H1 (cell line): ENCODE data around the gene HACD2. TPM values are rescaled to one million over a fixed set of nuclear protein-coding genes. Genes with fewer than 3 reads are reported as not detected.

ENCODE experiments used
- CTCF ChIA-PET: fragments of 300-600 bp; sonication (Branson Sonifier 250); formaldehyde crosslinking; loops from one replicate; lab custom pipeline; 2021; ENCODE audit not compliant: partially characterized antibody; lab: Charles Lee
- POLR2A ChIA-PET: fragments of 300-600 bp; sonication (Branson Sonifier 250); formaldehyde crosslinking; loops from one replicate; lab custom pipeline; 2021; ENCODE audit warnings: inconsistent platforms; ENCODE audit not compliant: partially characterized antibody; lab: Charles Lee
- DNase-seq, 2 experiments: peaks; one replicate each; pipeline versions ENCODE4 v3.0.0 to v3.0.0-alpha.2; 2010 to 2022; ENCODE audit warnings: low spot score in 2 of 2, low read depth in 1 of 2, mixed read lengths in 1 of 2
- FAIRE-seq: peaks from 2 replicates; lab custom pipeline; 2011; peaks lifted over from hg19 to GRCh38; lab: Jason Lieb, UNC
- H2AFZ ChIP-seq: 2 replicates; pipeline ENCODE4 v1.8.1; 2012; ENCODE audit warnings: low read length, inconsistent platforms
- H2AK5ac ChIP-seq: 2 replicates; pipeline ENCODE4 v1.6.1; 2013; ENCODE audit warnings: low read depth, low read length
- H2BK120ac ChIP-seq: replicated peaks from 2 replicates; pipeline ENCODE3; 2013; ENCODE audit warnings: low read depth, low read length, inconsistent platforms
- H2BK12ac ChIP-seq: 2 replicates; pipeline ENCODE4 v1.6.1; 2013; ENCODE audit warnings: low read depth, low read length
- H2BK15ac ChIP-seq: 2 replicates; pipeline ENCODE4 v1.6.1; 2013; ENCODE audit warnings: low read length
- H2BK20ac ChIP-seq: 2 replicates; pipeline ENCODE4 v1.6.1; 2013; ENCODE audit warnings: low read length
- H2BK5ac ChIP-seq: 2 replicates; pipeline ENCODE4 v1.6.1; 2013; ENCODE audit warnings: low read depth, low read length
- H3K14ac ChIP-seq: 2 replicates; pipeline ENCODE4 v1.6.1; 2013; ENCODE audit warnings: inconsistent platforms; ENCODE audit not compliant: insufficient read length
- H3K18ac ChIP-seq: 2 replicates; pipeline ENCODE4 v1.6.1; 2013; ENCODE audit warnings: low read length; ENCODE audit errors: extremely low read depth
- H3K23ac ChIP-seq: 2 replicates; pipeline ENCODE4 v1.6.1; 2013; ENCODE audit warnings: inconsistent platforms; ENCODE audit not compliant: insufficient read length
- H3K23me2 ChIP-seq: 2 replicates; pipeline ENCODE4 v1.6.1; 2013; ENCODE audit warnings: low read depth, low read length
- H3K27ac ChIP-seq: 2 replicates; pipeline ENCODE4 v1.6.1; 2011; ENCODE audit warnings: low read depth, low read length, inconsistent platforms
- H3K27me3 ChIP-seq, 4 experiments: replicated peaks in 1 of 4; 1 replicate in 1 of 4; 2 replicates in 3 of 4; pipeline versions ENCODE4 v1.6.1 to v1.8.1; 2011 to 2013; ENCODE audit warnings: low read length in 3 of 4, mild to moderate bottlenecking in 3 of 4, inconsistent platforms in 2 of 4, mixed read lengths in 2 of 4, moderate library complexity in 1 of 4; ENCODE audit not compliant: control insufficient read depth in 3 of 4, insufficient read depth in 3 of 4; ENCODE audit errors: extremely low read depth in 1 of 4
- H3K36me3 ChIP-seq, 4 experiments: 2 replicates each; pipeline versions ENCODE4 v1.6.1 to v1.8.1; 2011 to 2013; ENCODE audit warnings: mild to moderate bottlenecking in 4 of 4, low read length in 3 of 4, moderate library complexity in 2 of 4, control low read depth in 1 of 4, inconsistent platforms in 1 of 4; ENCODE audit not compliant: insufficient read depth in 4 of 4, control insufficient read depth in 2 of 4
- H3K4ac ChIP-seq: replicated peaks from 2 replicates; pipeline ENCODE3; 2013; ENCODE audit warnings: low read length, low read depth, mixed read lengths, inconsistent platforms; ENCODE audit not compliant: insufficient read length
- H3K4me1 ChIP-seq, 4 experiments: replicated peaks in 1 of 4; 1 replicate in 1 of 4; 2 replicates in 3 of 4; pipeline versions ENCODE4 v1.6.1 to v1.8.1; 2011 to 2013; ENCODE audit warnings: low read length in 3 of 4, inconsistent platforms in 2 of 4, mixed read lengths in 1 of 4; ENCODE audit not compliant: insufficient read depth in 4 of 4, control insufficient read depth in 3 of 4
- H3K4me2 ChIP-seq, 2 experiments: 2 replicates each; pipeline versions ENCODE4 v1.6.1 to v1.8.1; 2011 to 2013; ENCODE audit warnings: low read depth in 2 of 2, low read length in 2 of 2, control low read depth in 1 of 2, inconsistent platforms in 1 of 2, mild to moderate bottlenecking in 1 of 2; ENCODE audit not compliant: insufficient read depth in 1 of 2
- H3K4me3 ChIP-seq, 4 experiments: fragments of 200-600, 300-600 bp in 1 of 4; sonication (generic), shearing (Covaris generic), sonication (Bioruptor Twin) in 1 of 4; 2 replicates each; pipeline versions ENCODE4 v1.5.1 to v1.8.1; 2011 to 2016; ENCODE audit warnings: low read length in 4 of 4, low read depth in 3 of 4, control low read depth in 2 of 4, inconsistent platforms in 2 of 4, mild to moderate bottlenecking in 2 of 4, mixed read lengths in 1 of 4, moderate library complexity in 1 of 4; ENCODE audit not compliant: insufficient read depth in 2 of 4; ENCODE audit errors: extremely low read depth in 1 of 4
- H3K56ac ChIP-seq: replicated peaks from 2 replicates; pipeline ENCODE3; 2013; ENCODE audit warnings: low read depth, mild to moderate bottlenecking, mixed read lengths, low read length, inconsistent platforms; ENCODE audit not compliant: insufficient read length
- H3K79me1 ChIP-seq: 2 replicates; pipeline ENCODE4 v1.6.1; 2013; ENCODE audit warnings: low read depth, low read length, control low read depth
- H3K79me2 ChIP-seq, 2 experiments: 2 replicates each; pipeline versions ENCODE4 v1.6.1 to v1.8.1; 2012 to 2013; ENCODE audit warnings: low read length in 2 of 2, mild to moderate bottlenecking in 2 of 2, inconsistent platforms in 1 of 2; ENCODE audit not compliant: insufficient read depth in 2 of 2, control insufficient read depth in 1 of 2
- H3K9ac ChIP-seq, 4 experiments: replicated peaks in 1 of 4; 1 replicate in 1 of 4; 2 replicates in 3 of 4; pipeline versions ENCODE4 v1.6.1 to v1.8.1; 2011 to 2013; ENCODE audit warnings: low read depth in 3 of 4, low read length in 3 of 4, control low read depth in 2 of 4, mild to moderate bottlenecking in 2 of 4, moderate library complexity in 2 of 4, inconsistent platforms in 1 of 4; ENCODE audit errors: extremely low read depth in 1 of 4
- H3K9me3 ChIP-seq, 2 experiments: 2 replicates each; pipeline versions ENCODE4 v1.6.1 to v1.8.1; 2012 to 2013; ENCODE audit warnings: mild to moderate bottlenecking in 2 of 2, moderate library complexity in 2 of 2, control low read depth in 1 of 2, inconsistent platforms in 1 of 2, low read depth in 1 of 2, low read length in 1 of 2, mixed read lengths in 1 of 2; ENCODE audit not compliant: insufficient read depth in 2 of 2
- H4K20me1 ChIP-seq, 2 experiments: replicated peaks in 1 of 2; 2 replicates each; pipeline versions ENCODE3 to v1.8.1; 2011 to 2013; ENCODE audit warnings: inconsistent platforms in 2 of 2, low read length in 2 of 2, mild to moderate bottlenecking in 1 of 2; ENCODE audit not compliant: insufficient read depth in 2 of 2, control insufficient read depth in 1 of 2
- H4K5ac ChIP-seq: 2 replicates; pipeline ENCODE4 v1.6.1; 2013; ENCODE audit warnings: low read length, low read depth, mixed read lengths, inconsistent platforms; ENCODE audit not compliant: insufficient read length
- H4K8ac ChIP-seq: 2 replicates; pipeline ENCODE4 v1.8.0; 2013; ENCODE audit warnings: mild to moderate bottlenecking, moderate library complexity, low read length, inconsistent platforms; ENCODE audit not compliant: insufficient read depth; ENCODE audit errors: extremely low read depth
- H4K91ac ChIP-seq: replicated peaks from 2 replicates; pipeline ENCODE3; 2013; ENCODE audit warnings: low read length, mixed read lengths, inconsistent platforms; ENCODE audit not compliant: insufficient read length
- CBX8 ChIP-seq: fragments of 300-800, 300-1000 bp; sonication (generic); IDR thresholded peaks from 2 replicates; pipeline ENCODE4 v1.7.1; 2016; ENCODE audit warnings: low read depth, low read length, borderline replicate concordance
- CEBPB ChIP-seq: IDR thresholded peaks from 2 replicates; pipeline ENCODE4 v1.6.1; 2012; ENCODE audit warnings: low read depth, low read length
- HDAC2 ChIP-seq, 2 experiments: fragments of 300-600 bp in 1 of 2; sonication (generic) in 1 of 2; IDR thresholded peaks; 2 replicates each; pipeline ENCODE4 v1.6.1; 2011 to 2012; ENCODE audit warnings: low read depth in 2 of 2, low read length in 2 of 2, mild to moderate bottlenecking in 2 of 2, moderate library complexity in 2 of 2, borderline replicate concordance in 1 of 2, inconsistent platforms in 1 of 2
- HDAC6 ChIP-seq: IDR thresholded peaks from one replicate; pipeline ENCODE4 v1.7.1; 2012; ENCODE audit warnings: low read depth, mild to moderate bottlenecking, inconsistent platforms, low read length, moderate library complexity
- KDM1A ChIP-seq: fragments of 200-600, 300-600 bp; sonication (generic); IDR thresholded peaks from 2 replicates; pipeline ENCODE4 v1.7.1; 2016; ENCODE audit warnings: mild to moderate bottlenecking, low read length, borderline replicate concordance
- KDM4A ChIP-seq: IDR thresholded peaks from one replicate; pipeline ENCODE4 v1.7.1; 2012; ENCODE audit warnings: low read depth, mild to moderate bottlenecking, moderate library complexity, low read length, inconsistent platforms; ENCODE audit not compliant: severe bottlenecking
- SIN3A ChIP-seq, 2 experiments: IDR thresholded peaks in 1 of 2; conservative IDR thresholded peaks in 1 of 2; 2 replicates each; pipeline ENCODE4 v1.6.1; 2011 to 2012; ENCODE audit warnings: low read length in 2 of 2, improper control_type of control experiment in 1 of 2, low read depth in 1 of 2, mild to moderate bottlenecking in 1 of 2
- SIX5 ChIP-seq: IDR thresholded peaks from 2 replicates; pipeline ENCODE4 v1.6.1; 2011; ENCODE audit warnings: mild to moderate bottlenecking, low read depth, low read length
- SP2 ChIP-seq: IDR thresholded peaks from 2 replicates; pipeline ENCODE4 v1.6.1; 2012; ENCODE audit warnings: mild to moderate bottlenecking, low read length, inconsistent platforms
- ZNF274 ChIP-seq: IDR thresholded peaks from 2 replicates; pipeline ENCODE4 v1.7.0; 2012; ENCODE audit warnings: low read length, borderline replicate concordance; ENCODE audit errors: extremely low read depth
- WGBS, 2 experiments: shearing (Covaris generic) in 1 of 2; methylation state at CpG; one replicate each; pipeline versions ENCODE4 v1.1.6 to v1.1.7; 2013 to 2015; ENCODE audit warnings: low lambda C conversion rate in 2 of 2, mixed read lengths in 2 of 2, inconsistent platforms in 1 of 2, low coverage in 1 of 2, missing lambda C conversion rate in 1 of 2; ENCODE audit not compliant: insufficient replicate concordance in 2 of 2, insufficient coverage in 1 of 2, insufficient read length in 1 of 2; ENCODE audit errors: extremely low coverage in 1 of 2, missing lambda C conversion rate in 1 of 2; 5-methylcytosine and 5-hydroxymethylcytosine counted together
- polyA plus RNA-seq, 7 experiments: library from polyadenylated mRNA; depleted of rRNA in 3 of 7; stranded (reverse) in 5 of 7; unstranded in 2 of 7; fragments of >200 nt in 5 of 7; fragments of 200-250 nt in 2 of 7; gene quantifications; 1 replicate in 5 of 7; 2 replicates in 1 of 7; 4 replicates in 1 of 7; pipeline versions ENCODE4 v1.2.1 to v1.2.3, GENCODE V29; 2011 to 2013; ENCODE audit warnings: missing spikeins in 2 of 7, mixed read lengths in 2 of 7
- total RNA-seq: library from RNA; stranded (reverse); fragmentation: NEBNext Ultra II Directional; extraction: Animal tissue kit (Norgen Biotek cat#: 25700); gene quantifications from 2 replicates; pipeline ENCODE4 v1.2.1, GENCODE V29; 2021
- TF ChIP-seq, protein P1 (sequence below): IDR thresholded peaks from 2 replicates; pipeline ENCODE4 v1.6.1; 2011; ENCODE audit warnings: low read depth, mild to moderate bottlenecking, low read length; ENCODE audit not compliant: insufficient read depth
- TF ChIP-seq, protein P2 (sequence below): IDR thresholded peaks from 2 replicates; pipeline ENCODE4 v1.6.1; 2011; ENCODE audit warnings: low read length, improper control_type of control experiment

Gene HACD2
- total and polyA plus RNA-seq, 2 of the 8 experiments (the other 6 are each of a cell fraction or from before 2014, with no cell fraction given) = 24.9 to 31.2 TPM

DNA sequence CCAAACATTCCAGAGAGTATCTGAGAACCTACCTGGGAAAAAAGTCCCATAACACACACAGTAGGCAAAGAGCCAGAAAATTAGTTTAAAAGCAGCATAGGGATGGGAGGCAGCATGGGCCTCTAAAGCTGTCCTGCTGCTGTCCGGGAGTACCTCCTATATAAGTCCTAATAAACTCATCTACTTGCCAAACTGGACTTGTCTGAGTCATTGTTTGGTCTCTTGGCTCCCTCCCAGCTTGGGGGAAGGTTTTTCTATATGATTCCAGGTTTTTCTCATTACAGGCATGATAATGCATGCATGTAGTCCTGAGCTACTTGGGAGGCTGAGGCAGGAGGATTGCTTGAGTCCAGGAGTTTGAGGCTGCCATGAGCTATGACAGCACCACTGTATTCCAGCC is 17.5 kb upstream of the HACD2 start:
- Histone ChIP-seq H3K14ac (no peak overlapping the region), H2BK5ac (no peak overlapping the region), H4K8ac (no peak overlapping the region), H3K18ac (no peak overlapping the region), H4K20me1 (peaks cover 0 to 3% of the 10 kb centered on the region in 2 experiments), H3K23me2 (no peaks in the 10 kb centered on the region), H2BK12ac (no peak overlapping the region), H3K4me2 (no peak overlapping the region), H3K79me2 (no peaks in the 10 kb centered on the region), H2BK120ac (no peak overlapping the region), H3K56ac (no peak overlapping the region), H3K9me3 (no peaks in the 10 kb centered on the region), H2BK15ac (no peak overlapping the region), H3K9ac (no peak overlapping the region), H3K23ac (no peak overlapping the region), H2AFZ (no peak overlapping the region), H3K36me3 (no peaks in the 10 kb centered on the region), H2BK20ac (no peak overlapping the region), H3K4me3 (no peak overlapping the region), H4K91ac (no peak overlapping the region), H3K79me1 (no peaks in the 10 kb centered on the region), H3K27me3 (no peaks in the 10 kb centered on the region), H3K27ac (no peak overlapping the region), H2AK5ac (no peak overlapping the region), H4K5ac (no peak overlapping the region), H3K4ac (no peak overlapping the region), H3K4me1 (peaks cover 0 to 4% (median 3%) of the 10 kb centered on the region in 4 experiments; a peak in 3 of 7 replicates)
- POLR2A ChIA-PET = interaction anchor here (1.1 to 1.5 kb wide), 3 partner anchors 9 to 17 kb away, joined by 3 to 5 read pairs (median 3); no protein-coding TSS in a partner anchor
- CTCF ChIA-PET = interaction anchor here (0.7 to 1.8 kb wide), 6 partner anchors 11 to 243 kb away, joined by 3 to 5 read pairs (median 4); no protein-coding TSS in a partner anchor
- DNase-seq (no peak), FAIRE-seq (no peak)
- 93% methylated on average over 1 of the region's 1 CpG; no CpG with 5 or more reads in 1 of the 2 experiments for WGBS, 2 experiments
- TF ChIP-seq HDAC2 (IDR thresholded peaks at IDR 0.05; ENCODE audit: borderline replicate concordance in 1 of 2, low read depth in 2 of 2, low read length in 2 of 2) (no peak), SIN3A (conservative IDR thresholded peaks at IDR 0.05 in 1 of 2, IDR thresholded peaks at IDR 0.05 in 1 of 2; ENCODE audit: low read depth in 1 of 2, low read length in 2 of 2) (no peak), KDM4A (no peak), CBX8 (no peak), ZNF274 (no peak), HDAC6 (no peak), SIX5 (no peak), SP2 (no peak), CEBPB (no peak), KDM1A (no peak)
- TF ChIP-seq, protein P1, sequence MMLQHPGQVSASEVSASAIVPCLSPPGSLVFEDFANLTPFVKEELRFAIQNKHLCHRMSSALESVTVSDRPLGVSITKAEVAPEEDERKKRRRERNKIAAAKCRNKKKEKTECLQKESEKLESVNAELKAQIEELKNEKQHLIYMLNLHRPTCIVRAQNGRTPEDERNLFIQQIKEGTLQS = no peak
- TF ChIP-seq, protein P2, sequence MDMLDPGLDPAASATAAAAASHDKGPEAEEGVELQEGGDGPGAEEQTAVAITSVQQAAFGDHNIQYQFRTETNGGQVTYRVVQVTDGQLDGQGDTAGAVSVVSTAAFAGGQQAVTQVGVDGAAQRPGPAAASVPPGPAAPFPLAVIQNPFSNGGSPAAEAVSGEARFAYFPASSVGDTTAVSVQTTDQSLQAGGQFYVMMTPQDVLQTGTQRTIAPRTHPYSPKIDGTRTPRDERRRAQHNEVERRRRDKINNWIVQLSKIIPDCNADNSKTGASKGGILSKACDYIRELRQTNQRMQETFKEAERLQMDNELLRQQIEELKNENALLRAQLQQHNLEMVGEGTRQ = no peak
